CD8-positive, alpha-beta memory T cell (primary cell): ENCODE measurements around the gene NEURL4. TPM values are rescaled to one million over a fixed set of nuclear protein-coding genes. Genes with fewer than 3 reads are reported as not detected.
"Not testable (repeated sequence)": the region's sequence is repeated elsewhere in the genome, so short reads cannot be mapped to it uniquely, and the experiment has no call there.

Experiments used
- CTCF ChIA-PET: fragments of 350-600 bp; sonication (Branson Sonifier 250); formaldehyde crosslinking; loops from one replicate; lab custom pipeline; 2021; ENCODE audit warnings: antibody characterized with exemption; lab: Charles Lee
- POLR2A ChIA-PET: fragments of 350-600 bp; sonication (Branson Sonifier 250); formaldehyde crosslinking; loops from one replicate; lab custom pipeline; 2021; ENCODE audit warnings: antibody characterized with exemption; lab: Charles Lee
- DNase-seq, 5 donors: peaks; one replicate each; pipeline versions ENCODE4 v3.0.0 to v3.0.0-alpha.2; 2020 to 2022; ENCODE audit warnings: mixed read lengths in 1 of 5
- H3K27ac ChIP-seq: one replicate; pipeline ENCODE4 v1.7.0; 2013; ENCODE audit warnings: low read depth, mild to moderate bottlenecking, low read length, moderate library complexity
- H3K27me3 ChIP-seq: 2 replicates; pipeline ENCODE4 v1.7.0; 2013; ENCODE audit warnings: low read length, mild to moderate bottlenecking; ENCODE audit not compliant: insufficient read depth, poor library complexity, severe bottlenecking
- H3K36me3 ChIP-seq: 2 replicates; pipeline ENCODE4 v1.7.0; 2013; ENCODE audit warnings: mild to moderate bottlenecking, low read length, moderate library complexity; ENCODE audit not compliant: insufficient read depth
- H3K4me1 ChIP-seq: 2 replicates; pipeline ENCODE4 v1.7.0; 2013; ENCODE audit warnings: mild to moderate bottlenecking, low read length, moderate library complexity; ENCODE audit not compliant: insufficient read depth
- H3K4me3 ChIP-seq: 2 replicates; pipeline ENCODE4 v1.7.0; 2013; ENCODE audit warnings: mild to moderate bottlenecking, low read length
- H3K9me3 ChIP-seq: 2 replicates; pipeline ENCODE4 v1.7.0; 2013; ENCODE audit warnings: mild to moderate bottlenecking, low read length
- H3K27ac Mint-ChIP-seq, 8 donors: one replicate each; pipeline ENCODE4 v1.8.0; 2020 to 2021; ENCODE audit warnings: mixed read lengths in 8 of 8, mild to moderate bottlenecking in 6 of 8, inconsistent platforms in 3 of 8, moderate library complexity in 3 of 8
- H3K27me3 Mint-ChIP-seq, 2 donors: one replicate each; pipeline ENCODE4 v1.8.0; 2020 to 2021; ENCODE audit warnings: mixed read lengths in 2 of 2, mild to moderate bottlenecking in 1 of 2, moderate library complexity in 1 of 2
- H3K36me3 Mint-ChIP-seq, 3 donors: one replicate each; pipeline ENCODE4 v1.8.0; 2020 to 2021; ENCODE audit warnings: mixed read lengths in 3 of 3, inconsistent platforms in 1 of 3, mild to moderate bottlenecking in 1 of 3
- H3K4me1 Mint-ChIP-seq, 3 donors: one replicate each; pipeline ENCODE4 v1.8.0; 2020 to 2021; ENCODE audit warnings: mixed read lengths in 3 of 3, inconsistent platforms in 1 of 3, mild to moderate bottlenecking in 1 of 3
- H3K4me3 Mint-ChIP-seq, 7 donors: one replicate each; pipeline ENCODE4 v1.8.0; 2020 to 2021; ENCODE audit warnings: mixed read lengths in 7 of 7, mild to moderate bottlenecking in 6 of 7, moderate library complexity in 4 of 7, inconsistent platforms in 2 of 7
- H3K9me3 Mint-ChIP-seq, 5 donors: one replicate each; pipeline ENCODE4 v1.8.0; 2020 to 2022; ENCODE audit warnings: mixed read lengths in 5 of 5, mild to moderate bottlenecking in 3 of 5, moderate library complexity in 2 of 5, inconsistent platforms in 1 of 5
- polyA plus RNA-seq: library from polyadenylated mRNA; unstranded; fragments of 300-500 nt; fragmentation: Illumina TruSeq; gene quantifications from one replicate; pipeline ENCODE4 v1.2.3, GENCODE V29; 2021
- total RNA-seq, 2 experiments: library from RNA; stranded (reverse); gene quantifications; one replicate each; pipeline ENCODE4 v1.2.3, GENCODE V29; 2021

The NEURL4 gene
- total and polyA plus RNA-seq, 3 experiments from 2014 or later, result 2.7 to 60.7 (median 60.1) TPM

DNA sequence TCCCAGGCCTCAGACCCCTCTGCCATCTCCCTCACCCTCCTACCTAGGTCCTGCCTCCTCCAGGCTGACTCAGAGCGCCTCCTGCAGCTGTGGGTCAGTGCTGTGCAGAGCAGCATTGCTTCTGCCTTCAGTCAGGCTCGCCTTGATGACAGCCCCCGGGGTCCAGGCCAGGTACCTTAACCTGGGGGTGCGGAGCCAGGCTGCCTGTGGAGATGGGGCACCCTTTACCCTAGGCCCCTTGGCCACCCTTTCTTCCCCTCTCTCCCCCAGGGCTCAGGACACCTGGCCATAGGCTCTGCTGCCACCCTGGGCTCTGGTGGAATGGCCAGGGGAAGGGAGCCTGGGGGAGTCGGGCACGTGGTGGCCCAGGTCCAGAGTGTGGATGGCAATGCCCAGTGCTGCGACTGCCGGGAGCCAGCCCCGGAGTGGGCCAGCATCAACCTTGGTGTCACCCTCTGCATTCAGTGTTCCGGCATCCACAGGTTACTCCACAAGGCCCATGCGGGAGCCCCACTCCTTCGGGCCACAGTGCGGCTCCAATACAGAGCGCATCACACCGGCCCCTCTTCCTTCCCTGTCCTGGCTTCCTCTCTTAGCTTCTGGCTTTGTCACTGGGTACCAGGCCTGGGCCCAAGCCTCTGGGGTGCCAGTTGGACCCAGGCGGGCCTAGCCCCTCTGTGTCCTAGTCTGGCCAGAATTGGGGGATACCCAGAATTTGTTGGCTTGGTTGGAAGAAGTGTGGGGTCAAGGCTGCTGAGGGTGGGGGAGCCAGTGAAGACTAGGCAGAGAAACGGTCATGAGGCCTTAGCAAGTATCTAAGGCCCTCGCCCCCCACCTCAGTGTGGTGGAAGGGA is 17.9 kb upstream of the NEURL4 start:
- Mint-ChIP-seq H3K4me1 (peaks cover 17 to 40% (median 20%) of the 10 kb centered on the region in 3 donors), H3K27ac (peak overlapping the region in 5 of 8 donors; percentile 16 to 92 (median 74)), H3K9me3 (no peaks in the 10 kb centered on the region), H3K4me3 (no peak overlapping the region), H3K27me3 (no peaks in the 10 kb centered on the region), H3K36me3 (peaks cover 0 to 73% (median 13%) of the 10 kb centered on the region in 3 donors)
- no peaks in the 10 kb centered on the region for H3K9me3 ChIP-seq
- CTCF ChIA-PET, result interaction anchor here (1.8 to 9.3 kb wide), 3 partner anchors 11 to 51 kb away, joined by 4 to 79 read pairs (median 14); partner anchors contain the start of gene ACAP1
- peaks cover 57% of the 10 kb centered on the region for H3K36me3 ChIP-seq
- H3K4me1 ChIP-seq, result peaks cover 15% of the 10 kb centered on the region
- no peak overlapping the region for H3K4me3 ChIP-seq
- no peaks in the 10 kb centered on the region for H3K27me3 ChIP-seq
- POLR2A ChIA-PET, result interaction anchor here (1.1 kb wide), 1 partner anchor 17 kb away, joined by 4 read pairs; the partner anchor contains the start of gene NEURL4
- no peak overlapping the region for H3K27ac ChIP-seq
- DNase-seq, result no peak

DNA sequence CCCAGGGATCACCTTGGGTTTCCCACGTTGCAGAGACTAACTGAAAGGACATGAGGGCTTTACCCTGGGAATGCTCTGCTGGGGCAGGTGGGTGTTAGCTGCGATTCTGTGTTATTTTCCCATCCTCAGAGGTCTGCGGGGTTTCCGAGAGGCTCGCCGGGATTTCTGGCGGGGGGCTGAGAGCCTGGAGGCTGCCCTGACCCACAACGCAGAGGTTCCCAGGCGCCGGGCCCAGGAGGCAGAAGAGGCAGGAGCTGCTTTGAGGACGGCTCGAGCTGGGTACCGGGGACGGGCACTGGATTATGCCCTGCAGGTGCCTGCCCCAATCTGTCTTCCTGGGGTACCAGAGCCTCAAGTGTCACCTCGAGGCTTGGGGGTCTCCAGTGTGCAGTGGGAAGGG is 14.1 kb upstream of the NEURL4 start:
- H3K36me3 Mint-ChIP-seq, result peaks cover 0 to 82% (median 17%) of the 10 kb centered on the region in 3 donors
- H3K4me3 ChIP-seq, result no peak overlapping the region
- POLR2A ChIA-PET, result interaction anchor here (1.0 to 1.5 kb wide), 2 partner anchors 38 to 39 kb away, joined by 4 read pairs; no protein-coding TSS in a partner anchor
- peak overlapping the region in 3 of 8 donors; percentile 75 to 81 (median 78) for H3K27ac Mint-ChIP-seq
- H3K27me3 Mint-ChIP-seq, result no peaks in the 10 kb centered on the region
- H3K36me3 ChIP-seq, result peaks cover 72% of the 10 kb centered on the region
- no peaks in the 10 kb centered on the region for H3K27me3 ChIP-seq
- H3K4me3 Mint-ChIP-seq, result no peak overlapping the region
- no peaks in the 10 kb centered on the region for H3K9me3 Mint-ChIP-seq
- H3K9me3 ChIP-seq, result no peaks in the 10 kb centered on the region
- no peak overlapping the region for H3K27ac ChIP-seq
- H3K4me1 Mint-ChIP-seq, result peaks cover 15 to 32% (median 25%) of the 10 kb centered on the region in 3 donors
- H3K4me1 ChIP-seq, result peaks cover 19% of the 10 kb centered on the region
- DNase-seq, result no peak
- CTCF ChIA-PET, result interaction anchor here (1.4 to 9.3 kb wide), 4 partner anchors 7 to 62 kb away, joined by 3 to 79 read pairs (median 10); partner anchors contain the start of genes ACAP1 and SLC2A4

DNA sequence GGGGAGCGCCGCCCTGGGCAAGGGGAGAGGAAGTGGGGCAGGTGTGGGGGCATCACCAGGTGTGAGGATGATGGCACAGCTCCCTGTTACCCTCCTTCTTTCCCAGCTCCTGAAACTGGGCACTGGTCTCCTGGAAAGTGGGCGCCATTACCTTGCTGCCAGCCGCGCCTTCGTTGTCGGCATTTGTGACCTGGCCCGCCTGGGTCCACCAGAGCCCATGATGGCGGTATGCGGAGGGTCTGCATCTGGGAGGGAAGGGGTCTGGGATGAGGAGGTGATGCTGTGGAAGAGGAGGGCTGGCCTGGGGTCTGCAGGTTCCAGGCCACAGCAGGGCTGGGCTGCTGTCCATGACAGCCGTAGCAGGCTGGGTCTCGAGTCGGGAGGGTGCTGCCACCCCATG is 12.7 kb upstream of the NEURL4 start:
- peaks cover 58% of the 10 kb centered on the region for H3K36me3 ChIP-seq
- H3K4me3 ChIP-seq, result no peak overlapping the region
- H3K4me3 Mint-ChIP-seq, result peak overlapping the region in 1 of 7 donors; percentile 59
- ChIA-PET CTCF (interaction anchor here (0.7 to 8.9 kb wide), 4 partner anchors 9 to 62 kb away, joined by 3 to 85 read pairs (median 4); partner anchors contain the start of genes NEURL4 and TMEM95), POLR2A (no interaction called here)
- H3K4me1 ChIP-seq, result peaks cover 29% of the 10 kb centered on the region
- H3K4me1 Mint-ChIP-seq, result peaks cover 26 to 41% (median 38%) of the 10 kb centered on the region in 3 donors
- H3K36me3 Mint-ChIP-seq, result peaks cover 0 to 80% (median 16%) of the 10 kb centered on the region in 3 donors
- H3K27ac Mint-ChIP-seq, result peak overlapping the region in 4 of 8 donors; percentile 58 to 75 (median 67)
- H3K9me3 Mint-ChIP-seq, result no peaks in the 10 kb centered on the region
- H3K27ac ChIP-seq, result no peak overlapping the region
- H3K9me3 ChIP-seq, result no peaks in the 10 kb centered on the region
- no peaks in the 10 kb centered on the region for H3K27me3 Mint-ChIP-seq
- H3K27me3 ChIP-seq, result no peaks in the 10 kb centered on the region
- DNase-seq, result peak in 1 of 5 donors; percentile 36

DNA sequence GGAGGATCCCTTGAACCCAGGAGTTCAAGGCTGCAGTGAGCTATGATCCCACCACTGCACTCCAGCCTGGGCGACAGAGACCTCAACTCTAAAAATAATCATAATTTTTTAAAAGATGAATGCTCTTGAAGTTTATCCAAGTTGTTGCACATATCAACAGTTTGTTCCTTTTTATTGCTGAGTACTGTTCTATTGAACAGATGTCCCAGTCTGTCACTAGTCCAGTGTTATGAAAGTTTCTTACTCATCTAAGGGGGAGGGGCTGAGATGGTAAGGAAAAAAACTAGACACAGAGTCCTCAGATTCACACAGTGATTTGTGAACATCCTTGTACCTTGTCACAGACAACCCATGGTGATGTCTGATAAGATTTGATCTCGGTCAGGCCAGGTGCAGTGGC is 11.0 kb upstream of the NEURL4 start:
- Mint-ChIP-seq H3K9me3 (no peaks in the 10 kb centered on the region), H3K4me1 (peaks cover 36 to 50% (median 45%) of the 10 kb centered on the region in 3 donors), H3K4me3 (peak overlapping the region in 3 of 7 donors; percentile 37 to 89 (median 68)), H3K36me3 (peaks cover 0 to 70% (median 13%) of the 10 kb centered on the region in 3 donors), H3K27me3 (no peaks in the 10 kb centered on the region), H3K27ac (peak overlapping the region in 6 of 8 donors; percentile 32 to 72 (median 54))
- H3K4me3 ChIP-seq, result no peak overlapping the region
- no peak for DNase-seq
- H3K4me1 ChIP-seq, result peaks cover 40% of the 10 kb centered on the region
- H3K27ac ChIP-seq, result no peak overlapping the region
- POLR2A ChIA-PET, result no interaction called here
- H3K36me3 ChIP-seq, result peaks cover 42% of the 10 kb centered on the region
- CTCF ChIA-PET, result interaction anchor here (8.9 kb wide), 1 partner anchor 15 kb away, joined by 85 read pairs; the partner anchor contains the start of gene NEURL4
- H3K9me3 ChIP-seq, result no peaks in the 10 kb centered on the region
- no peaks in the 10 kb centered on the region for H3K27me3 ChIP-seq

DNA sequence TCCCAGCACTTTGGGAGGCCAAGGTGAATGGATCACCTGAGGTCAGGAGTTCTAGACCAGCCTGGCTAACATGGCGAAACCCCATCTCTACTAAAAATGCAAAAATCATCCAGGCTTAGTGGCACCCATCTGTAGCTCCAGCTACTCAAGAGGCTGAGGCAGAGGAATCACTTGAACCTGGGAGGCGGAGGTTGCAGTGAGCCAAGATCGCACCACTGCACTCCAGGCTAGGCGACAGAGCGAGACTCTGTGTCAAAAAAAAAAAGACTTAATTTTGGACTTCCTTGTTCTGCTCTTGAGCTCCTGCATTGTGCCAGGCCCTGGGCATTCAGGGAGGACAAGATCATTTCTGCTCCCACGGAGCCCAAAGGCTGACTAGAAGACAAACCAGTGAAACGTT is 8.5 kb upstream of the NEURL4 start:
- CTCF ChIA-PET, result interaction anchor here (1.0 to 8.9 kb wide), 9 partner anchors 10 to 99 kb away, joined by 3 to 85 read pairs (median 18); partner anchors contain the start of genes NEURL4, TMEM102, TMEM256 and TMEM95
- H3K4me1 ChIP-seq, result peaks cover 60% of the 10 kb centered on the region
- Mint-ChIP-seq H3K27ac (peak overlapping the region; percentile 21 to 98 (median 96)), H3K4me1 (peaks cover 43 to 62% (median 59%) of the 10 kb centered on the region in 3 donors), H3K36me3 (peaks cover 0 to 47% (median 7%) of the 10 kb centered on the region in 3 donors), H3K4me3 (peak overlapping the region; percentile 88 to 98 (median 93))
- H3K27me3 ChIP-seq, H3K27me3 Mint-ChIP-seq, DNase-seq, H3K9me3 ChIP-seq, H3K27ac ChIP-seq, H3K9me3 Mint-ChIP-seq: not testable (repeated sequence)
- peak overlapping the region; percentile 99 for H3K4me3 ChIP-seq
- POLR2A ChIA-PET, result interaction anchor here (1.2 to 2.2 kb wide), 9 partner anchors 8 to 223 kb away, joined by 4 to 24 read pairs (median 9); partner anchors contain the start of genes GPS2, SENP3 and TMEM256
- peaks cover 21% of the 10 kb centered on the region for H3K36me3 ChIP-seq

DNA sequence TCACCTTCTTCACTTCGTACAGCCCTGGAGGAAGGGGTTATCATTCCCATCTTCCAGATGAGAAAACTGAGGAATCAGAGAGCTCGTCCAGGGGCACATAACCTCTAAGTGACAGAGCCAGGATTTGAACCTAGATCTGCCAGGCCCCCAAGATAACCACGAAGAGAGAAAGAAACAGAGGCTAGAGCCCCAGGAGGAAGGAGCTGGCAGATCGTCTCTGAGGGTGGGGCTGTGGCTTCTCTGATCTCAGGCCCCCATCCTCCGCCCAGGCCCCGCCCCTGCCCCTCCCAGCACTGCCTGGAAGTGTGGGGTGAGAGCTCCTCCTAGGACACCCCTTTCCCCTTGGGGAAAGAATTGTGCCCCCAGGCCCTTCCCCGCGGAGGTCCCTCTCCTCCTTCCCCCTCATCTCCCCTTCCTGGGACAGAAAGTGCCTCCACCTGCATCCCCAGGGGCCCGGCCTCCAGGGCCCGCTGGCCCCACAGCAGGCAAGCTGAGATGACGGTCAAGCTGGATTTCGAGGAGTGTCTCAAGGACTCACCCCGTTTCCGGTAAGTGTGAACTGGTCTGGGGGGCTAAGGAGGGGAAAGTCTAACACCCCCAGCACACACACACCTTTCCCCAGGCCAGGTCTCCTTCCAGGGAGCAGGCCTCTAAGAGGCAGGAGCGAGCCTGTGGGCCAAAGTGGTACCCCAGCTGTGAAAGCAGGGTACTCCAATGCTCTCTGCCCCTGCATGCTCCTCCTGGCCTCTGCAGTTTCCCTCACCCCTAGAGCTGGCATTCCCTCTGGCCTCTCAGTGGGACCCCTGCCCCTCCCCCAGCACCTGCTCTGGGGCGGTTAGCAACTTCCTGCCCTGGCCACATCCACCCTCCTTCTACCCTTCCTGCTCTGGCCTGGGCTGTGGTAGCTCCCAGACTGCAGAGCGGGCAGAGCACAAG is 7.4 kb upstream of the NEURL4 start, which contains the start of gene ACAP1:
Gene ACAP1 (plus strand): TSS at position 290 of the 936 bp plus-strand sequence. CDS start 206 bp downstream, at position 496.
- Mint-ChIP-seq H3K27ac (peak within 1 kb of the TSS; percentile 89 to 98 (median 97)), H3K27me3 (no peaks in the 10 kb centered on the region), H3K4me3 (peak within 1 kb of the TSS; percentile 88 to 98 (median 93)), H3K36me3 (peaks cover 0 to 37% (median 7%) of the 10 kb centered on the region in 3 donors), H3K4me1 (peaks cover 47 to 68% (median 66%) of the 10 kb centered on the region in 3 donors), H3K9me3 (no peaks in the 10 kb centered on the region)
- Histone ChIP-seq H3K9me3 (no peaks in the 10 kb centered on the region), H3K36me3 (peaks cover 10% of the 10 kb centered on the region), H3K4me1 (peaks cover 69% of the 10 kb centered on the region), H3K27me3 (no peaks in the 10 kb centered on the region), H3K4me3 (peak within 1 kb of the TSS; percentile 99), H3K27ac (peak within 1 kb of the TSS; percentile 74)
- ChIA-PET POLR2A (interaction anchor here (0.7 to 2.2 kb wide), 24 partner anchors 9 to 351 kb away, joined by 3 to 24 read pairs (median 4); partner anchors contain the start of genes GABARAP, GPS2, MPDU1 and POLR2A), CTCF (interaction anchor here (1.0 to 8.9 kb wide), 14 partner anchors 11 to 351 kb away, joined by 3 to 85 read pairs (median 6); partner anchors contain the start of genes NEURL4, TMEM102, TMEM256 and TMEM95)
- peak; percentile 78 to 90 (median 81) for DNase-seq
